Transverse colon (tissue), 4 donors: Measurements from ENCODE around the gene PRIMPOL. TPM values are rescaled to one million over a fixed set of nuclear protein-coding genes. Genes with fewer than 3 reads are reported as not detected.

ENCODE experiments used
- DNase-seq: peaks from one replicate; pipeline ENCODE4 v3.0.0-alpha.2; 2019
- H3K27ac ChIP-seq, 4 donors: fragments of 200-600 bp; sonication (generic); 2 replicates each; pipeline ENCODE4 v1.5.1; 2016 to 2018; ENCODE audit warnings: inconsistent platforms in 4 of 4
- H3K27me3 ChIP-seq: fragments of 200-600 bp; sonication (generic); 2 replicates; pipeline ENCODE4 v1.5.1; 2017; ENCODE audit warnings: inconsistent platforms
- H3K36me3 ChIP-seq, 4 donors: fragments of 200-600 bp; sonication (generic); 2 replicates each; pipeline ENCODE4 v1.5.1; 2017 to 2019; ENCODE audit warnings: inconsistent platforms in 4 of 4
- H3K4me1 ChIP-seq, 4 donors: fragments of 200-600 bp; sonication (generic); 2 replicates each; pipeline ENCODE4 v1.5.1; 2017 to 2020; ENCODE audit warnings: inconsistent platforms in 4 of 4
- H3K4me3 ChIP-seq, 4 donors: fragments of 200-600 bp; sonication (generic); 1 replicate in 1 of 4; 2 replicates in 3 of 4; pipeline versions ENCODE4 v1.5.1 to v1.6.1; 2017 to 2019; ENCODE audit warnings: inconsistent platforms in 4 of 4
- H3K9me3 ChIP-seq, 2 donors: fragments of 200-600 bp; sonication (generic); 2 replicates each; pipeline ENCODE4 v1.5.1; 2017 to 2019; ENCODE audit warnings: inconsistent platforms in 2 of 2
- EP300 ChIP-seq: sonication (generic); formaldehyde crosslinking; IDR thresholded peaks from one replicate; pipeline ENCODE4 v1.6.1; 2017; ENCODE audit warnings: antibody characterized with exemption, low read depth
- POLR2A ChIP-seq: fragments of 450-650 bp; IDR thresholded peaks from one replicate; pipeline ENCODE4 v1.6.1; 2016; ENCODE audit warnings: antibody characterized with exemption, mild to moderate bottlenecking, moderate library complexity
- POLR2AphosphoS5 ChIP-seq, 3 donors: sonication (generic); formaldehyde crosslinking; IDR thresholded peaks; one replicate each; pipeline ENCODE4 v1.6.1; 2016; ENCODE audit warnings: antibody characterized with exemption in 3 of 3
- WGBS, 2 donors: methylation state at CpG; one replicate each; pipeline ENCODE4 v1.1.5; 2018; ENCODE audit warnings: low coverage in 1 of 2; 5-methylcytosine and 5-hydroxymethylcytosine counted together
- in situ Hi-C, 4 donors: fragments of 200-750 bp; cut with MboI; loops; one replicate each; pipeline versions ENCODE4 v1.15.0 to v1.15.1; 2017; ENCODE audit warnings: low sequenced_read_pairs in 3 of 4, low pct_ligation_motif_present in 1 of 4, low pct_unique_long_range_greater_than_20kb in 1 of 4
- intact Hi-C: fragments of 100-400 bp; cut with DNase I; formaldehyde crosslinking; loops from one replicate; pipeline ENCODE4 v1.15.1; 2023; ENCODE audit warnings: low total_unique reads
- total RNA-seq, 4 donors: library from RNA; depleted of rRNA; stranded (reverse); fragments of >200 nt; gene quantifications; one replicate each; pipeline ENCODE4 v1.1.0, GENCODE V29; 2016
- TF ChIP-seq, protein P1 (sequence below), 5 experiments: fragments of 200-600 bp in 3 of 5; fragments of 450-650 bp in 2 of 5; sonication (generic) in 3 of 5; IDR thresholded peaks; 1 replicate in 2 of 5; 2 replicates in 3 of 5; pipeline ENCODE4 v1.5.1; 2016 to 2017; ENCODE audit warnings: antibody characterized with exemption in 5 of 5, inconsistent platforms in 3 of 5, mild to moderate bottlenecking in 2 of 5, moderate library complexity in 1 of 5

Gene PRIMPOL
- total RNA-seq, 4 donors from 2014 or later = 19.7 to 28.1 (median 24.6) TPM; not detected in 1

DNA sequence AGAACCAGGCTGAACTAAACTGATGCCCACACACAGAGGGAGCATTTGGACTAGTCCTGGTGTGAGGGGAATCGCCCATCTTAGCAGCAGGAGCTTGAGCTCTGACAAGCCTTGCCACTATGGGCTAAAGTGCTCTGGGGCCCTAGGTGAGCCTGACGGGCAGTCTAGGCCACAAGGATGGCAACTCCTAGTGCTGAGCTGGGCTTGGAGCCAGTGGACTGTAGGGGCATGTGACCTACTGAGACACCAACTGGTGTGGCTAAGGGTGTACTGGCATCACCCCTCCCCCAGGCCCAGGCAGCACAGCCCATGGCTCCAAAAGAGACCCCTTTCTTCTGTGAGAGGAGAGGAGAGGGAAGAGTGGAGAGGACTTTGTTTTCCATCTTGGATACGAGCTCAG lies 69.9 kb downstream of the PRIMPOL start:
- Histone ChIP-seq H3K4me1 (peaks cover 0 to 10% (median 4%) of the 10 kb centered on the region in 4 donors), H3K27ac (no peak overlapping the region), H3K27me3 (no peaks in the 10 kb centered on the region), H3K36me3 (no peaks in the 10 kb centered on the region), H3K9me3 (no peaks in the 10 kb centered on the region), H3K4me3 (no peak overlapping the region)
- WGBS, 2 donors = 98 to 100% methylated on average over 1 to 3 of the region's 3 CpGs
- no peak for DNase-seq
- in situ Hi-C loops = no loop called here
- TF ChIP-seq POLR2AphosphoS5 (IDR thresholded peaks at IDR 0.05) = no peak
- intact Hi-C loops = no loop called here

DNA sequence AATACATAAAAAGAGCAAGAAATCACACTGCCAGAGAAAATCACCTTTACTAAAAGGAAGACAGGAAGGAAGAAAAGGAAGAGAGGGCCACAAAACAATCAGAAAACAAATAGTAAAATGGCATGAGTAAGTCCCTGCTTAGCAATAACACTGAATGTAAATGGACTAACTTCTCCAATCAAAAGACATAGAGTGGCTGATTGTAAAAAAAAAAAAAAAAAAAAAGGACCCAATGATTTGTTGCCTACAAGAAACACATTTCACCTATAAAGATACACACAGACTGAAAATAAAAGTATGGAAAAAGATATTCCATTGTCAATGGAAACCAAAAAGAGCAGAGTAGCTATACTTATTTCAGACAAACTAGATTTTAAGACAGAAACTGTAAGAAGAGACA lies 71.7 kb downstream of the PRIMPOL start:
- no peak for DNase-seq
- Histone ChIP-seq H3K27ac (no peak overlapping the region), H3K27me3 (no peaks in the 10 kb centered on the region), H3K4me3 (no peak overlapping the region), H3K4me1 (peaks cover 0 to 10% (median 4%) of the 10 kb centered on the region in 4 donors), H3K36me3 (no peaks in the 10 kb centered on the region), H3K9me3 (no peaks in the 10 kb centered on the region)
- TF ChIP-seq EP300 = no peak
- no peak for TF ChIP-seq POLR2A
- TF ChIP-seq, protein P1, sequence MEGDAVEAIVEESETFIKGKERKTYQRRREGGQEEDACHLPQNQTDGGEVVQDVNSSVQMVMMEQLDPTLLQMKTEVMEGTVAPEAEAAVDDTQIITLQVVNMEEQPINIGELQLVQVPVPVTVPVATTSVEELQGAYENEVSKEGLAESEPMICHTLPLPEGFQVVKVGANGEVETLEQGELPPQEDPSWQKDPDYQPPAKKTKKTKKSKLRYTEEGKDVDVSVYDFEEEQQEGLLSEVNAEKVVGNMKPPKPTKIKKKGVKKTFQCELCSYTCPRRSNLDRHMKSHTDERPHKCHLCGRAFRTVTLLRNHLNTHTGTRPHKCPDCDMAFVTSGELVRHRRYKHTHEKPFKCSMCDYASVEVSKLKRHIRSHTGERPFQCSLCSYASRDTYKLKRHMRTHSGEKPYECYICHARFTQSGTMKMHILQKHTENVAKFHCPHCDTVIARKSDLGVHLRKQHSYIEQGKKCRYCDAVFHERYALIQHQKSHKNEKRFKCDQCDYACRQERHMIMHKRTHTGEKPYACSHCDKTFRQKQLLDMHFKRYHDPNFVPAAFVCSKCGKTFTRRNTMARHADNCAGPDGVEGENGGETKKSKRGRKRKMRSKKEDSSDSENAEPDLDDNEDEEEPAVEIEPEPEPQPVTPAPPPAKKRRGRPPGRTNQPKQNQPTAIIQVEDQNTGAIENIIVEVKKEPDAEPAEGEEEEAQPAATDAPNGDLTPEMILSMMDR (IDR thresholded peaks at IDR 0.05) = no peak
- no peak for TF ChIP-seq POLR2AphosphoS5 (IDR thresholded peaks at IDR 0.05)
- in situ Hi-C loops = no loop called here
- intact Hi-C loops = no loop called here

DNA sequence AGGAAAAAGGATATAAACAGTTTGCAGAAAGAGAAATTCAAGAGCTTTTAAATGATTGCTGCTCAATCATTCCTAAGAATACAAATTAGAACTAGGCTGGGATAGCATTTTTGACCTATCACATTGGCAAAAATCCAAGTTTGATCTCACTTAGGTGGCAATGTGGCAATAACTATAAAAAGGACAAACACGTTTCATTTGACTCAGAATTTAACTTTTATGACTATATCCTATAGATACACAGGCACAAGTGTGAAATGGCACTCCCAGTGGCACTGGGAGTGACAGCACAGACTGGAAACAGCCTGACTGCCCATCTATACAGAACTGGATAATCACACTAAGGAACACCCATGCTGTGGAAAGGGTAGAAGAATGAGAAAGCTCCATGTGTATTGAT lies 73.3 kb downstream of the PRIMPOL start:
- no peaks in the 10 kb centered on the region for H3K9me3 ChIP-seq
- no peak for TF ChIP-seq POLR2A
- TF ChIP-seq, protein P1 (IDR thresholded peaks at IDR 0.05) = peak in 4 of 5 experiments; percentile 33 to 53 (median 40)
- DNase-seq = peak; percentile 48
- no peaks in the 10 kb centered on the region for H3K36me3 ChIP-seq
- H3K4me1 ChIP-seq = peaks cover 0 to 10% (median 4%) of the 10 kb centered on the region in 4 donors
- in situ Hi-C loops = no loop called here
- intact Hi-C loops = loop anchor here (2.0 kb wide), 1 partner anchor 64 kb away; no protein-coding TSS in a partner anchor
- 25 to 43% methylated on average over 1 of the region's 1 CpG for WGBS, 2 donors
- no peak overlapping the region for H3K4me3 ChIP-seq
- H3K27me3 ChIP-seq = no peaks in the 10 kb centered on the region
- peak overlapping the region in 3 of 4 donors; percentile 6 to 26 (median 24) for H3K27ac ChIP-seq

DNA sequence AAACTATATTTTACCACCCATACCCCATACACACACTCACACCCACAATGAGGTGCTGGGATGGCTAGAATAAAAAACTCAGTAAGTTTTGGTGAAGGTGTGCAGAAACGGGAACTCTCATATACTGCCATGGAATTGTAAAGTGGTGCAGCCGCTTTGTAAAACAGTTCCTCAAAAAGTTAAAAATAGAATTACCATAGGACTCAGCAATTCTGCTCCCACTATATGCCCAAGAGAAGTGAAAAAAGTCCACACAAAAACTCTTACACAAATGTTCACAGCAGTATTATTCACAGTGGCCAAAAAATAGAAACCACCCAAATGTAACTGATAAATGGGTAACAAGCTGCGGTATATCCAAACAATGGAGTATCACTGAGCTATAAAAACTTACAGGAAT lies 77.9 kb downstream of the PRIMPOL start:
- in situ Hi-C loops = loop anchor here in 1 of 4 donors (25.0 kb wide), 1 partner anchor 260 kb away; no protein-coding TSS in a partner anchor
- no peak for DNase-seq

More for the DNA sequence above, 77.9 kb downstream of the PRIMPOL start:
- Histone ChIP-seq H3K4me1 (peaks cover 0 to 21% (median 4%) of the 10 kb centered on the region in 4 donors), H3K36me3 (no peaks in the 10 kb centered on the region), H3K27me3 (no peaks in the 10 kb centered on the region), H3K4me3 (no peak overlapping the region), H3K9me3 (no peaks in the 10 kb centered on the region), H3K27ac (no peak overlapping the region)
- WGBS, 2 donors = 83 to 90% methylated on average over 3 of the region's 3 CpGs
- TF ChIP-seq EP300 (no peak), POLR2A (no peak), POLR2AphosphoS5 (IDR thresholded peaks at IDR 0.05) (no peak)
- TF ChIP-seq, protein P1 (IDR thresholded peaks at IDR 0.05) = no peak
- intact Hi-C loops = no loop called here
